ENCODE results near the gene PTPRN2.

- TF ChIP-seq ZNF561 (CRISPR knock-in tag; conservative IDR thresholded peaks at IDR 0.05) (no peak), HNRNPL (IDR thresholded peaks at IDR 0.05; ENCODE audit: low read depth, low read length) (no peak), ZNF274 (IDR thresholded peaks at IDR 0.05; ENCODE audit: borderline replicate concordance, low read depth, low read length) (no peak), PURB (CRISPR knock-in tag; IDR thresholded peaks at IDR 0.05; ENCODE audit: low read depth) (no peak), ZNF766 (CRISPR knock-in tag; conservative IDR thresholded peaks at IDR 0.05) (no peak), POLR2AphosphoS2 (IDR thresholded peaks at IDR 0.05; ENCODE audit: low read length) (no peak), ZNF830 (CRISPR knock-in tag; IDR thresholded peaks at IDR 0.05) (no peak), MYBL2 (IDR thresholded peaks at IDR 0.05; ENCODE audit: low read depth) (no peak), MYBL2 (CRISPR knock-in tag; IDR thresholded peaks at IDR 0.05; ENCODE audit: borderline replicate concordance) (no peak)
- TF ChIP-seq, protein P1, sequence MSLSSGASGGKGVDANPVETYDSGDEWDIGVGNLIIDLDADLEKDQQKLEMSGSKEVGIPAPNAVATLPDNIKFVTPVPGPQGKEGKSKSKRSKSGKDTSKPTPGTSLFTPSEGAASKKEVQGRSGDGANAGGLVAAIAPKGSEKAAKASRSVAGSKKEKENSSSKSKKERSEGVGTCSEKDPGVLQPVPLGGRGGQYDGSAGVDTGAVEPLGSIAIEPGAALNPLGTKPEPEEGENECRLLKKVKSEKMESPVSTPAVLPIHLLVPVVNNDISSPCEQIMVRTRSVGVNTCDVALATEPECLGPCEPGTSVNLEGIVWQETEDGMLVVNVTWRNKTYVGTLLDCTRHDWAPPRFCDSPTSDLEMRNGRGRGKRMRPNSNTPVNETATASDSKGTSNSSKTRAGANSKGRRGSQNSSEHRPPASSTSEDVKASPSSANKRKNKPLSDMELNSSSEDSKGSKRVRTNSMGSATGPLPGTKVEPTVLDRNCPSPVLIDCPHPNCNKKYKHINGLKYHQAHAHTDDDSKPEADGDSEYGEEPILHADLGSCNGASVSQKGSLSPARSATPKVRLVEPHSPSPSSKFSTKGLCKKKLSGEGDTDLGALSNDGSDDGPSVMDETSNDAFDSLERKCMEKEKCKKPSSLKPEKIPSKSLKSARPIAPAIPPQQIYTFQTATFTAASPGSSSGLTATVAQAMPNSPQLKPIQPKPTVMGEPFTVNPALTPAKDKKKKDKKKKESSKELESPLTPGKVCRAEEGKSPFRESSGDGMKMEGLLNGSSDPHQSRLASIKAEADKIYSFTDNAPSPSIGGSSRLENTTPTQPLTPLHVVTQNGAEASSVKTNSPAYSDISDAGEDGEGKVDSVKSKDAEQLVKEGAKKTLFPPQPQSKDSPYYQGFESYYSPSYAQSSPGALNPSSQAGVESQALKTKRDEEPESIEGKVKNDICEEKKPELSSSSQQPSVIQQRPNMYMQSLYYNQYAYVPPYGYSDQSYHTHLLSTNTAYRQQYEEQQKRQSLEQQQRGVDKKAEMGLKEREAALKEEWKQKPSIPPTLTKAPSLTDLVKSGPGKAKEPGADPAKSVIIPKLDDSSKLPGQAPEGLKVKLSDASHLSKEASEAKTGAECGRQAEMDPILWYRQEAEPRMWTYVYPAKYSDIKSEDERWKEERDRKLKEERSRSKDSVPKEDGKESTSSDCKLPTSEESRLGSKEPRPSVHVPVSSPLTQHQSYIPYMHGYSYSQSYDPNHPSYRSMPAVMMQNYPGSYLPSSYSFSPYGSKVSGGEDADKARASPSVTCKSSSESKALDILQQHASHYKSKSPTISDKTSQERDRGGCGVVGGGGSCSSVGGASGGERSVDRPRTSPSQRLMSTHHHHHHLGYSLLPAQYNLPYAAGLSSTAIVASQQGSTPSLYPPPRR (CRISPR knock-in tag; IDR thresholded peaks at IDR 0.05; ENCODE audit: borderline replicate concordance) = no peak
- TF ChIP-seq, protein P2, sequence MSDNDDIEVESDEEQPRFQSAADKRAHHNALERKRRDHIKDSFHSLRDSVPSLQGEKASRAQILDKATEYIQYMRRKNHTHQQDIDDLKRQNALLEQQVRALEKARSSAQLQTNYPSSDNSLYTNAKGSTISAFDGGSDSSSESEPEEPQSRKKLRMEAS (CRISPR knock-in tag; IDR thresholded peaks at IDR 0.05) = no peak
Observed at GRCh38 chr7:157519246-157519645, 1068.4 kb downstream of the PTPRN2 start.
